PFSK-1 (cell line): ENCODE results near the gene C5orf24.

Experiments used
- POLR2AphosphoS5 ChIP-seq: IDR thresholded peaks from 2 replicates; pipeline ENCODE4 v1.6.1; 2012; ENCODE audit warnings: low read depth, mild to moderate bottlenecking, control low read depth, low read length, moderate library complexity
- REST ChIP-seq, 2 experiments: IDR thresholded peaks; 2 replicates each; pipeline versions ENCODE4 v1.6.1 to v1.8.0; 2011 to 2012; ENCODE audit warnings: low read depth in 2 of 2, low read length in 2 of 2, control low read depth in 1 of 2, inconsistent platforms in 1 of 2, mild to moderate bottlenecking in 1 of 2, moderate library complexity in 1 of 2; ENCODE audit not compliant: insufficient read depth in 1 of 2
- TAF1 ChIP-seq: IDR thresholded peaks from 2 replicates; pipeline ENCODE4 v1.6.1; 2012; ENCODE audit warnings: low read length, control low read depth, borderline replicate concordance; ENCODE audit not compliant: insufficient read depth

GRCh38 chr5:134845335-134845851 lies 375 bp upstream of the C5orf24 start:
- TF ChIP-seq TAF1 (no peak), POLR2AphosphoS5 (no peak), REST (IDR thresholded peaks at IDR 0.05; ENCODE audit: insufficient read depth in 1 of 2, low read depth in 2 of 2, low read length in 2 of 2) (no peak)
